GM23248 (cell line): ENCODE results near the gene CCDC15.

Source experiments
- EZH2 ChIP-seq: fragments of 200-600 bp; sonication (generic); IDR thresholded peaks from 2 replicates; pipeline ENCODE4 v1.6.1; 2018; ENCODE audit warnings: antibody characterized with exemption, mild to moderate bottlenecking; ENCODE audit not compliant: insufficient read depth, poor library complexity, severe bottlenecking
- EZH2phosphoT487 ChIP-seq: fragments of 200-600 bp; sonication (generic); IDR thresholded peaks from 2 replicates; pipeline ENCODE4 v1.6.1; 2018; ENCODE audit warnings: antibody characterized with exemption, moderate library complexity, mild to moderate bottlenecking, low read depth; ENCODE audit not compliant: insufficient read depth

GRCh38 chr11:124937336-124937935, 16.6 kb upstream of the CCDC15 start:
- TF ChIP-seq EZH2 (no peak), EZH2phosphoT487 (no peak)
